HG03280 (cell line): ENCODE data around the gene GAPT.

Experiments
- ATAC-seq: cut with Tn5 transposase; IDR thresholded peaks from one replicate; pipeline ENCODE4 v1.9.1; 2021; ENCODE audit warnings: mild to moderate bottlenecking, moderate library complexity; ENCODE audit not compliant: unreplicated experiment

The GAPT gene

DNA sequence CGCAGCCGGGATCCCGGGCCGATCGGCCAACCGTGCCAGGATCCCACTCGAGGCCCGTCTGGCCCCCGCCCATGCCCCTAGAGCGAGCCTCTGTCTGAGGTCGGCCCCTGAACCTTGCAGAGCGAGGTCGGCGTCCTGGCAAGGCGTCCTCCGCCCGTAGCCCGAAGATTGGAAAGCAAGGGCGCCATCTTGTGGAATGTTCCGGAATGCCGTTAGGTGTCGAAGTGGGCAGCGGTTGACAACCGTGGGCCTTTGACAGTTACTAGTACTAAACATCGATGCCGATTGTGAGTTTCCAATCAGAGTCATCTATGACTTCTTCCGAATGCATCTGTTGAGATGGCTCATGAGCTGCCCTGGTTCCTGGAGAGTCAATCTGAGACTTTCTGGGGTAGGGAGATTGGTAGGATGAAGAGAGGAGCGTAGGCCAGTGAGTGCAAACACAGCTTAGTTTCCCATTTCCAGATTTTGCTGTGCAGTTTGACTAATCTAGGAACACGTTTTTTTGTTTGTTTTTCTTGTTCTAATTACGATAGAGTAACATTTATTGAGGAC lies 30.4 kb upstream of the GAPT start:
- peak; percentile 74 for ATAC-seq

DNA sequence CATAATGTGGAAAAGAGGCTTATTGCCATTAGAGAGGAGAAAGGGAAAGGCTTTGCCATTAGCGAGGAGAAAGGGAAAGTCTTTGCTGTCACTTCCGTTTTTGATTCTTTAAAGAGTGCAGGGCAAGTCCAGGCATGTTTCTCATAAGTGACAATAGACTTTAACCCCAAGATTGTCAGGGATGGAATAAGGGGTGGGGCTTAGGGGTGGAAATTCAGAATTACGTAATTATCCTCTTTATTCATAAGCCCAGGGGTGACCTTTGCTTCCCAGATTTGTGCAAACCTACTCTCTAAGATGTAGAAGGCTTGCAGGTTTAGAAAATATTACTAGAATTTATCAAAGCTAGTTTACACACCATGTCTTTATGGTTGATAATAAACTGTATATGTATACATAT lies 29.1 kb upstream of the GAPT start:
- ATAC-seq: no peak

GRCh38 chr5:58462623-58463230 lies 28.5 kb upstream of the GAPT start:
- no peak for ATAC-seq

GRCh38 chr5:58466939-58467338 lies 24.3 kb upstream of the GAPT start:
- peak; percentile 98 for ATAC-seq

DNA sequence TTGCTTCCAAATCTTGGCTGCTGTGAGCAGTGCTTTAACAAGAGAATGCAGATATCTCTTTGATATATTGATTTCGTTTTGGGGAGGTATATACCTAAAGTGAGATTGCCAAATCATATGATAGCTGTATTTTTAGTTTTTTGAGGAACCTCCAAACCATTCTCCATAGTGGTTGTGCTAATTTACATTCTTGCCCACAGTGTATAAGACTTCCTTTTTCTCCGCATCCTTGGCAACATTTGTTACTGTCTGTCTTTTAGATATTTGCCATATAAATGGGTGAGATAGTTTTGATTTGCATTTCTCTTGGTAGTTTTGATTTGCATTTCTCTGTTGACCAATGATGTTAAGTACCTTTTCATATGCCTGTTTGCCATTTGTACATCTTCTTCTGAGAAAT lies 21.3 kb upstream of the GAPT start:
- ATAC-seq: no peak

DNA sequence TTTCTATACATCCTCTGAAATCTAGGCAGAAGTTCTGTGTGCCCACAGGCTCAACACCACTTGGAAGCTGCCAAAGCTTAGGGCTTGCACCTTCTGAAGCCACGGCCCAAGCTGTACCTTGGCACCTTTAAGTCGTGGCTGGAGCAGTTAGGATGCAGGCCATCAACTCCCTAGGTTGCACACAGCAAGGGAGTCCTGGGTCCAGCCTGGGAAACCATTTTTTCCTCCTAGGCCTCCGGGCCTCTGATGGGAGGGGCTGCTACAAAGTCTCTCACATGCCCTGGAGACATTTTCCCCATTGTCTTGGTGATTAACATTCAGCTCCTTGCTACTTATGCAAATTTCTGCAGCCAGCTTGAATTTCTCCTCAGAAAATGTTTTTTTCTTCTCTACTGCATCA lies 15.8 kb upstream of the GAPT start:
- ATAC-seq: no peak

DNA sequence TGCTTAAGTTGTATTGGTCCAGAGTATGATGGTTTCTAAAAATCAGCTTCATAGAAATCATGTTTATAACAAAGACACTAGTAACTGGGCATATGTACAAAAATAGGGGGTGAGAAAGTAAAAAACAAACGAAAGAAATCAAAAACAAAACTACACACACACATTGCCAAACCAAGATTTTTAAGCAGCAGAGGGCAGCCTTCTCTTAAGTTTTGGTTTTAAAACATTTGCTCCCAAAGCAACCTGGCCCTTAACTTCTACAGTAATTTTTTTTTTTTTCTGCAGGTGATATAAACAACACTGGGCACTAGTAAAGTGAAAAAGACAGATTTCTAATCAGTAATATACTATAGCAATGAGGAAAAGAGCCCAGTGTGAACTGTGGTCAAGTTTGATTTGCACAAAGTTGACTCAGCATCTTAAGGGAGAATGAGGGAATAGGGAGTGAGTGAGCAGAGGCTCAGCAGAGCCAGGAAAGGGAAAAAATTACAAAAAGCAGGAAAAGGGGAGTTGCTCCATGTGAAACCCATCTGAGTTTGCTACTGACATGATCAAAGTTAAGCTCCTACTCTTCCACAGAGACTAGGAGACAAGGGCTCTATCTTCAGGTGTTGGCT lies 13.4 kb upstream of the GAPT start:
- ATAC-seq: no peak

DNA sequence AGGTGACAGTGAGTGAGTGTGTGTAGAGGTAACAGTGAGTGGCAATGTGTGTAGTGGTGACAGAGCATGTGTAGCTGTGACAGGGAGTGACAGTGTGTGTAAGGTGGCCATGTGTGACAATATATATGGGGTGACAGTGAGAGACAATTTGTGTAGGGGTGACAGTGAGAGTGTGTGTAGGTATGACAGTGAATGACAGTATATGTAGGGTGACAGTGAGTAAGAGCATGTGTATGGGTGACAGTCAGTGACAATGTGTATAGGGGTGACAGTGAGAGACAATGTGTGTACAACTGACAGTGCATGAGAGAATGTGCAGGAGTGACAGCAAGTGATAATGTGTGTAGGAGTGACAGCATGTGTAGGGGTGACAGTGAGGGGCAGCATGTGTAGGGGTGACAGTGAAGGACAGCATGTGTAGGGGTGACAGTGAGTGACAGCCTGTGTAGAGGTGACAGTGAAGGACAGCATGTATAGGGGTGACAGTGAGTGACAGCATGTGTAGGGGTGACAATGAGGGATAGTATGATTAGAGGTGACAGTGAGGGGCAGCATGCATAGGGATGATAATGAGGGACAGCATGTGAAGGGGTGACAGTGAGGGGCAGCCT lies 10.1 kb upstream of the GAPT start:
- no peak for ATAC-seq

- no peak for ATAC-seq
Measured at GRCh38 chr5:58481828-58482227, 9.4 kb upstream of the GAPT start.

DNA sequence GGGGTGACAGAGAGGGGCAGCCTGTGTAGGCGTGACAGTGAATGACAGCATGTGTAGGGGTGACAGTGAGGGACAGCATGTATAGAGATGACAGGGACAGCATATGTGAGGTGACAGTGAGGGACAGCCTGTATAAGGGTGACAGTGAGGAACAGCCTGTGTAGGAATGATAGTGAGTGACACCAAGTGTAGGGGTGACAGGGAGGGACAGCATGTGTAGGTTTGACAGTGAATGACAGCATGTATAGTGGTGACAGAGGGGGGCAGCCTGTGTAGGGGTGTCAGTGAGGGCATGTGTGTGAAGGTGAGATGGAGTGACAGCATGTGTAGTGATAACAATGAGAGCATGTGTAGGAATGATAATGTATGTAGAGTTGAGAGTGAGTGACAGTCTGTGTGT lies 8.7 kb upstream of the GAPT start:
- ATAC-seq: no peak

GRCh38 chr5:58484505-58484904 lies 6.7 kb upstream of the GAPT start:
- no peak for ATAC-seq

DNA sequence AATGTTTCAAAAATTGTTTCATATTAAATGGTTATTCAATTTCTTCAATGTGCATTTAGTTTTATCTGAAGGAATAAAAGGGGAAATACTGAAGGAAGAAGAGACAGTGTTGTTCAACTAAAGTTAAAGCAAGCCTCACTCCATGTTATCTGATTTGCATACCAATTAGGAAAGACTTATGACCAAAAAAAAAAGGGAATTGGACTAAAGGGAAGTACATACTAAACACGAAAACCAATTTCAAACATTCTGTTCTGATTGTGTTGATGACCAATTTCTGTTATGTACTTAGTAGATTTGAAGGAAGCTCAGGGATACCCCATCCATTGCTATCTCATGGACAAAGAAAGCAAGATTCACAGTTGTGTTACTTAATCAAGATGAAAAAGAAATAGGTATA lies 4.9 kb upstream of the GAPT start:
- no peak for ATAC-seq

GRCh38 chr5:58490402-58491050 lies 709 bp upstream of the GAPT start:
- ATAC-seq: no peak

GRCh38 chr5:58493141-58493540 lies 1.9 kb downstream of the GAPT start:
- no peak for ATAC-seq

GRCh38 chr5:58496488-58496887 lies 5.3 kb downstream of the GAPT start:
- ATAC-seq: no peak

DNA sequence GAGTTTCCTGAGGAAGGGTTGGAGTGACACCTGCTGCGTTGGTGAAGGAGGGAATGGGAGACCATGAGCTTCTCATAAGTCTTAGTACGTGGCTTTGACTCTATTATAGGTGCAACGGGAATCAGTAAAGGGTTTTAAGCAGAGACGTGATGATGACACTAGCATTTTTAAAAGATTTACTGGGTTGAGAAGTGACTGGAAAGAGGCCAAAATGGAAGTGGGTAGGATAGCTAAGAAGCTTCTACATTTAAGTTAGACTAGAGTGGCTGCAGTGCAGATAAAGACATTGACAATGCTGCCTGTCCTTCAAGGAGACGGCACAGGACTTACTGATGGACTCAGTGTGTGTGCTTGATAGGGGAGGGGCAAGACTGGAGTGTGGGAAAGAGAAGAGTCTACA lies 6.2 kb downstream of the GAPT start:
- ATAC-seq: no peak

DNA sequence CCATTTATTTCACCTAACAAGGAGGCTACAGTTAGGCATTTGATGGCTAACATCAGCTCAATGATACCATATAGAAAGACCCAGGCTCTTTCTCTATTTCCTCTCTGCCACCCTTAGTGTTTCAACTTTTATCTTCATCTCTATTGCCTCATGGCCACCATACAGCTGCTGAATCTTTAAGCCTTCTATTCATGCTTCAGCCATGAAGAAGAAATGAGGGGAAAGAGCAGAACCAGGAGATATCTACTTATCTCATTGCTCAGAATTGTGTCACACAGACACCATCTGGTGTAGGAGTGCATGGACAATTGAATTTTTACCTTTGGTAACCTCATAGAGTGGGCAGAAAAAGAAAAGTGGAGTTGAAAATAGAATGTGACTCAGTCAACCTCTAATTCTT lies 6.7 kb downstream of the GAPT start:
- ATAC-seq: no peak

DNA sequence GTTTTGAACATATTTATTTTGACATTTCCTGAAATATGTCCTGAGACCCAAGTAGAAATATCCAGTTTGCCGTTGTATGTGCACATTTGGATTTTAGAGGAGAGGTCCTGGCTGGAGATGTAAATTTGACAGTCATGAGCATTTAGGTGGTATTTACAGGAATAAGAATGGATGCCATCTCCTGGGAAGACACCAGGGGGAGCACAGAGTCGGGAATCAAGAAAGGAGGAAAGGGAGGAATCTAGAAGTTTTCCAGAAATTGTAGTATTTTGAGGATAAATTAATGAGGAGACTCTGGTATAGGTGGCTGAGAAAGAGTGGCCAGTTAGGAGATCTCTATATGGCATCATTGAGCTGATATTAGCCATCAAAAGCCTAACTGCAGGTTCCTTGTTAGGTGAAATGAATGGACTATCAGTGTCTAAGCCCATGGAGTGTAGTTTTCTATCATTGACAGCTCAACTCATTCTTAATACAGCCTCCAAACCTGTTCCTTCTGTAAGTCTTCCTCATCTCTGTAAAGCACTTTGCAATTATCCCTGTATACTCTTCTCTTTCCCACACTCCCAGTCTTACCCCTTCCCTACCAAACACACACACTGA lies 7.2 kb downstream of the GAPT start:
- no peak for ATAC-seq

DNA sequence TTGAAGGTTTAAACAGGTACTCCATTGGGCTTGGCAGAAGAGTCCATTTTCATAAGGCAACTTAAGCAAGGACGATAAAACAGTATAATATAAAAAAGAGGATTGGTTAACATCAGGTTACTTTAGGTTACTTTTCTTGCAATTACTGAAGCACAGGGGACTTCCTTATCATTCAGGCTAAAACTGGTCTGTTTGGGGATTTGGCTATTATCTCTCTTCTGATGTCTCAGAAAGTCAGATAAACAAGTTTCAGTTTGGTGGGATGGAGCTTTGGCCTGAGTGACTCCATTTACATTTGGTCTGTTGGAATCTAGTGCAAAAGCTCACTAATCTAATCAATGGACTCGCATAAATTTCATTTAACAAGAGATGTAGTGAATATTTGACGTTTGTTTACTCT lies 8.0 kb downstream of the GAPT start:
- ATAC-seq: no peak

DNA sequence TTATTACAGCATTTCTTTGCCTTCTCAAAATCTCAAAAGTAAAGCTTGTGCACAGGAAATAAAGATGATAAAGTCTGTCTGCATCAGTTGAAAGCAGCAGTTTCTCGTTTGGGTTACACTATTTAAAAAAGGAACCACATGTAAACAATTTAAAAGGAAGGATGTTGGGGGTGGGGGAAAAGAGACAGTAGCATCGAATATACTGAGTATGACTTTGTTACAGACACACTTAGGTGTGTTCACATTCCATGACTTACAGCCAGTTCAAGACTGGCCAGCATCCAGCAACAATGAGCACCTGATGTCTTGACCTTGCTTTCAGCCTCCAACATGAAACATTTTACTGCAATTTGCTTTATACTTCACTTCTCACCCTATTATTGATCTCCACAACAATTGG lies 8.7 kb downstream of the GAPT start:
- ATAC-seq: no peak

DNA sequence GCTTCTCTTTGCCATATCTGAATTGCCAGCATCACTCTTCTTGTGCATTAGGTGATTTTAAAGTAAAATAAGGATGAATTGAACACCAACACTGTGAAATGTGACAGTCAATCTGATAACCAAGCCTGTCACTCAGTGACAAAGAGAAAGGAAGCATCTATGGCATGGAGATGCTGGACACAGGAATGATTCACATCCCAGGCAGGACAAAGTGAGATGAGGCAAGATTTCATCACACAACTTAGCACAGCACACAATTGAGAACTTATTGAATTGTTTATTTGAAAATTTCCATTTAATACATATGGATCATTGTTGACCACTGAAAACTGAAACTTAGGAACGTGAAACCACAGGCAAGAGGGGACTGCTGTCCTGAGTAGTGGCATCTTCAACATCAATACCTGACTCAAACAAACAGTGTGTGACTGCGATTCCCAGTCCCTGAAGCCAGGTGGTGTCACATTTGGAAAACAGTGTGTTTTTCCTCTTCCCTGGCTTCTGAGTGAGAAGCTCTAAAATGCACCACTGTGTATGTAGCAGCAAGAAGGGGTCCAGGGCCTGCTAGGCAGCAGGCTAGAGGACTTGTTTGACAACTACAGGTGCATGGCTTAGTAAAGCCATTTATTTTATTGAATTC lies 10.7 kb downstream of the GAPT start:
- ATAC-seq: no peak
